ENCODE measurements around the gene HSPA5. TPM values are rescaled to one million over a fixed set of nuclear protein-coding genes. Genes with fewer than 3 reads are reported as not detected.

Gene HSPA5
- total and polyA plus RNA-seq, 10 of the 15 experiments (the other 5 are each of a cell fraction or from before 2014, with no cell fraction given) = 39.8 to 517 (median 105) TPM

GRCh38 chr9:125204477-125204876 is 36.7 kb downstream of the HSPA5 start:
- Histone ChIP-seq H3K4me1 (ENCODE audit: control insufficient read depth, insufficient read depth, low read length) (peaks cover 3% of the 10 kb centered on the region), H3K9me3 (replicated peaks; ENCODE audit: control insufficient read depth, insufficient read depth, low read length) (no peaks in the 10 kb centered on the region), H2AFZ (ENCODE audit: control insufficient read depth, low read depth, low read length) (no peak overlapping the region), H3K27me3 (replicated peaks in 1 of 2; ENCODE audit: control insufficient read depth in 2 of 2, insufficient read depth in 2 of 2, low read length in 1 of 2) (no peaks in the 10 kb centered on the region), H4K20me1 (ENCODE audit: control insufficient read depth, insufficient read depth) (no peaks in the 10 kb centered on the region), H3K9ac (ENCODE audit: control insufficient read depth, insufficient read depth, low read length) (no peak overlapping the region), H3K27ac (ENCODE audit: control insufficient read depth, insufficient read depth) (no peak overlapping the region), H3K79me2 (ENCODE audit: control insufficient read depth, insufficient read depth, low read length) (peaks cover 10% of the 10 kb centered on the region), H3K4me3 (no peak overlapping the region), H3K36me3 (ENCODE audit: control insufficient read depth in 2 of 2, insufficient read depth in 2 of 2, low read length in 1 of 2) (peaks cover 0 to 1% of the 10 kb centered on the region in 2 experiments; a peak in 3 of 4 replicates), H3K4me2 (ENCODE audit: control insufficient read depth, insufficient read depth) (no peak overlapping the region)
- ATAC-seq = no peak
- 90% methylated on average over 3 of the region's 3 CpGs for WGBS (ENCODE audit: insufficient coverage, insufficient replicate concordance, low lambda C conversion rate, missing lambda C conversion rate)
- in situ Hi-C loops (cut with MboI) = no loop called here
- TF ChIP-seq BACH1 (IDR thresholded peaks at IDR 0.05; ENCODE audit: borderline replicate concordance) (no peak), SREBF2 (IDR thresholded peaks at IDR 0.05; ENCODE audit: low read length) (no peak), USF1 (IDR thresholded peaks at IDR 0.05; ENCODE audit: borderline replicate concordance, extremely low read length, insufficient read depth, low read depth, low read length) (no peak), BMI1 (IDR thresholded peaks at IDR 0.05; ENCODE audit: borderline replicate concordance) (no peak), IRF4 (IDR thresholded peaks at IDR 0.05; ENCODE audit: low read depth, low read length) (no peak), DPF2 (IDR thresholded peaks at IDR 0.05) (no peak), BCLAF1 (IDR thresholded peaks at IDR 0.05) (no peak), MYB (IDR thresholded peaks at IDR 0.05; ENCODE audit: borderline replicate concordance, low read depth, low read length) (no peak), FOXK2 (IDR thresholded peaks at IDR 0.05) (no peak), NR2F1 (conservative IDR thresholded peaks at IDR 0.05) (no peak), ESRRA (IDR thresholded peaks at IDR 0.05; ENCODE audit: low read length) (no peak), NFIC (IDR thresholded peaks at IDR 0.05; ENCODE audit: low read depth, low read length) (no peak), ZSCAN29 (IDR thresholded peaks at IDR 0.05) (no peak), CHD4 (IDR thresholded peaks at IDR 0.05) (no peak), HSF1 (IDR thresholded peaks at IDR 0.05; ENCODE audit: low read depth, low read length) (no peak), ETV6 (conservative IDR thresholded peaks at IDR 0.05 in 1 of 2, IDR thresholded peaks at IDR 0.05 in 1 of 2; ENCODE audit: borderline replicate concordance in 1 of 2, low read depth in 1 of 2) (no peak), RCOR1 (conservative IDR thresholded peaks at IDR 0.05; ENCODE audit: low read depth, low read length) (no peak), RUNX3 (IDR thresholded peaks at IDR 0.05; ENCODE audit: low read length) (no peak), PBX3 (IDR thresholded peaks at IDR 0.05; ENCODE audit: insufficient replicate concordance, low read depth, low read length) (no peak), TCF3 (IDR thresholded peaks at IDR 0.05; ENCODE audit: borderline replicate concordance, insufficient read depth, low read depth, low read length) (no peak)
- ChIA-PET SMC1A (ENCODE audit: uncharacterized antibody, unreplicated experiment) (no interaction called here), CTCF (no interaction called here), RAD21 (ENCODE audit: unreplicated experiment) (no interaction called here), POLR2A (no interaction called here)
- no peak for DNase-seq (ENCODE audit: low read depth, low spot score)
- intact Hi-C loops (cut with micrococcal nuclease; ENCODE audit: unreplicated experiment) = loop anchor here (5.0 kb wide), 1 partner anchor 58 kb away; the partner anchor contains the start of gene GAPVD1
- no TSS peak for BruUV-seq (replicated peaks)
- FAIRE-seq = no peak
